ENCODE measurements around the gene NIPA2.

Gene NIPA2

GRCh38 chr15:22889146-22889818, 50.8 kb downstream of the NIPA2 start:
- no peak for TF ChIP-seq CTCF (IDR thresholded peaks at IDR 0.05)
- H3K4me3 ChIP-seq = no peak overlapping the region
- no peak for DNase-seq (ENCODE audit: low spot score)
- H3K27ac ChIP-seq = no peak overlapping the region

GRCh38 chr15:22890296-22890695, 51.8 kb downstream of the NIPA2 start:
- no peak for DNase-seq (ENCODE audit: low spot score)
- Histone ChIP-seq H3K27ac (no peak overlapping the region), H3K4me3 (no peak overlapping the region)
- TF ChIP-seq CTCF (IDR thresholded peaks at IDR 0.05) = no peak

- no peak overlapping the region for H3K27ac ChIP-seq
- TF ChIP-seq CTCF (IDR thresholded peaks at IDR 0.05) = no peak
- H3K4me3 ChIP-seq = no peak overlapping the region
- no peak for DNase-seq (ENCODE audit: low spot score)
Observed at GRCh38 chr15:22891426-22892210, 53.2 kb downstream of the NIPA2 start.

GRCh38 chr15:22892333-22892732, 53.9 kb downstream of the NIPA2 start:
- no peak for DNase-seq (ENCODE audit: low spot score)
- no peak for TF ChIP-seq CTCF (IDR thresholded peaks at IDR 0.05)
- Histone ChIP-seq H3K4me3 (no peak overlapping the region), H3K27ac (no peak overlapping the region)

GRCh38 chr15:22893081-22893480, 54.6 kb downstream of the NIPA2 start:
- no peak for DNase-seq (ENCODE audit: low spot score)
- Histone ChIP-seq H3K4me3 (no peak overlapping the region), H3K27ac (no peak overlapping the region)
- TF ChIP-seq CTCF (IDR thresholded peaks at IDR 0.05) = no peak

- no peak for TF ChIP-seq CTCF (IDR thresholded peaks at IDR 0.05)
- Histone ChIP-seq H3K4me3 (no peak overlapping the region), H3K27ac (no peak overlapping the region)
- no peak for DNase-seq (ENCODE audit: low spot score)
Observed at GRCh38 chr15:22893881-22894280, 55.4 kb downstream of the NIPA2 start.

All from coronary artery (tissue), 2 donors.